Right atrium auricular region (tissue), 2 donors: ENCODE measurements around the gene SLC20A1. TPM values are rescaled to one million over a fixed set of nuclear protein-coding genes. Genes with fewer than 3 reads are reported as not detected.
"Not testable (repeated sequence)": the region's sequence is repeated elsewhere in the genome, so short reads cannot be mapped to it uniquely, and the experiment has no call there.

Experiments
- DNase-seq: peaks from one replicate; pipeline ENCODE4 v3.0.0-alpha.2; 2019; ENCODE audit warnings: low spot score
- H3K27ac ChIP-seq, 2 donors: fragments of 200-600 bp; sonication (generic); 1 replicate in 1 of 2; 2 replicates in 1 of 2; pipeline ENCODE4 v1.5.1; 2016 to 2019
- H3K27me3 ChIP-seq, 2 donors: fragments of 200-600 bp; sonication (generic); one replicate each; pipeline versions ENCODE4 v1.5.1 to v1.6.0; 2017 to 2019
- H3K36me3 ChIP-seq: fragments of 200-600 bp; sonication (generic); one replicate; pipeline ENCODE4 v1.5.1; 2016
- H3K4me1 ChIP-seq, 2 donors: fragments of 200-600 bp; sonication (generic); one replicate each; pipeline versions ENCODE4 v1.5.1 to v1.6.0; 2017 to 2019
- H3K4me3 ChIP-seq, 2 donors: fragments of 200-600 bp; sonication (generic); 1 replicate in 1 of 2; 2 replicates in 1 of 2; pipeline ENCODE4 v1.5.1; 2017 to 2019; ENCODE audit warnings: mild to moderate bottlenecking in 1 of 2, moderate library complexity in 1 of 2
- H3K9me3 ChIP-seq, 2 donors: fragments of 200-600 bp; sonication (generic); one replicate each; pipeline ENCODE4 v1.5.1; 2019
- CTCF ChIP-seq, 2 donors: fragments of 200-600 bp; sonication (generic); IDR thresholded peaks; one replicate each; pipeline ENCODE4 v1.5.1; 2019; ENCODE audit warnings: antibody characterized with exemption in 2 of 2
- total RNA-seq, 2 donors: library from RNA; depleted of rRNA; stranded (reverse); fragments of >200 nt; gene quantifications; one replicate each; pipeline ENCODE4 v1.1.0, GENCODE V29; 2016

The SLC20A1 gene
- total RNA-seq, 2 donors from 2014 or later: 16.8 to 19.7 TPM

- Histone ChIP-seq H3K4me1 (no peaks in the 10 kb centered on the region), H3K4me3 (no peak overlapping the region), H3K27ac (no peak overlapping the region), H3K27me3 (no peaks in the 10 kb centered on the region), H3K36me3 (no peaks in the 10 kb centered on the region), H3K9me3 (no peaks in the 10 kb centered on the region)
- TF ChIP-seq CTCF (IDR thresholded peaks at IDR 0.05): no peak
- DNase-seq: no peak
These were observed 31.4 kb upstream of the SLC20A1 start for GRCh38 chr2:112614201-112614840.

- no peak for TF ChIP-seq CTCF (IDR thresholded peaks at IDR 0.05)
- Histone ChIP-seq H3K4me1 (no peaks in the 10 kb centered on the region), H3K9me3 (no peaks in the 10 kb centered on the region), H3K4me3 (no peak overlapping the region), H3K27ac (no peak overlapping the region), H3K27me3 (no peaks in the 10 kb centered on the region), H3K36me3 (no peaks in the 10 kb centered on the region)
- DNase-seq: no peak
These were observed 30.7 kb upstream of the SLC20A1 start for GRCh38 chr2:112615051-112615450.

GRCh38 chr2:112615798-112616197 is 29.9 kb upstream of the SLC20A1 start:
- H3K27ac ChIP-seq, DNase-seq: not testable (repeated sequence)

GRCh38 chr2:112618383-112618782 is 27.4 kb upstream of the SLC20A1 start:
- no peak for DNase-seq
- TF ChIP-seq CTCF (IDR thresholded peaks at IDR 0.05): no peak
- Histone ChIP-seq H3K4me3 (no peak overlapping the region), H3K27ac (no peak overlapping the region), H3K27me3 (no peaks in the 10 kb centered on the region), H3K36me3 (no peaks in the 10 kb centered on the region), H3K4me1 (peaks cover 0 to 7% of the 10 kb centered on the region in 2 donors), H3K9me3 (no peaks in the 10 kb centered on the region)

More at GRCh38 chr2:112615798-112616197, 29.9 kb upstream of the SLC20A1 start:
- H3K36me3 ChIP-seq, H3K27me3 ChIP-seq, H3K4me3 ChIP-seq, H3K9me3 ChIP-seq, H3K4me1 ChIP-seq: not testable (repeated sequence)

GRCh38 chr2:112621790-112622527 is 23.8 kb upstream of the SLC20A1 start:
- no peak for TF ChIP-seq CTCF (IDR thresholded peaks at IDR 0.05)
- Histone ChIP-seq H3K36me3 (no peaks in the 10 kb centered on the region), H3K4me3 (no peak overlapping the region), H3K27me3 (no peaks in the 10 kb centered on the region), H3K9me3 (no peaks in the 10 kb centered on the region), H3K4me1 (peaks cover 0 to 24% of the 10 kb centered on the region in 2 donors), H3K27ac (no peak overlapping the region)
- DNase-seq: no peak

GRCh38 chr2:112622528-112622849 is 23.2 kb upstream of the SLC20A1 start:
- H3K27me3 ChIP-seq: no peaks in the 10 kb centered on the region
- no peak for TF ChIP-seq CTCF (IDR thresholded peaks at IDR 0.05)
- no peak for DNase-seq
- H3K27ac ChIP-seq: no peak overlapping the region
- peaks cover 0 to 30% of the 10 kb centered on the region in 2 donors for H3K4me1 ChIP-seq
- H3K9me3 ChIP-seq: no peaks in the 10 kb centered on the region
- H3K36me3 ChIP-seq: no peaks in the 10 kb centered on the region
- no peak overlapping the region for H3K4me3 ChIP-seq
